HG02588 (cell line): ENCODE data around the gene DOCK6.

Experiments used
- ATAC-seq: cut with Tn5 transposase; IDR thresholded peaks from one replicate; pipeline ENCODE4 v1.9.1; 2021; ENCODE audit warnings: mild to moderate bottlenecking, moderate library complexity; ENCODE audit not compliant: unreplicated experiment

Gene DOCK6

DNA sequence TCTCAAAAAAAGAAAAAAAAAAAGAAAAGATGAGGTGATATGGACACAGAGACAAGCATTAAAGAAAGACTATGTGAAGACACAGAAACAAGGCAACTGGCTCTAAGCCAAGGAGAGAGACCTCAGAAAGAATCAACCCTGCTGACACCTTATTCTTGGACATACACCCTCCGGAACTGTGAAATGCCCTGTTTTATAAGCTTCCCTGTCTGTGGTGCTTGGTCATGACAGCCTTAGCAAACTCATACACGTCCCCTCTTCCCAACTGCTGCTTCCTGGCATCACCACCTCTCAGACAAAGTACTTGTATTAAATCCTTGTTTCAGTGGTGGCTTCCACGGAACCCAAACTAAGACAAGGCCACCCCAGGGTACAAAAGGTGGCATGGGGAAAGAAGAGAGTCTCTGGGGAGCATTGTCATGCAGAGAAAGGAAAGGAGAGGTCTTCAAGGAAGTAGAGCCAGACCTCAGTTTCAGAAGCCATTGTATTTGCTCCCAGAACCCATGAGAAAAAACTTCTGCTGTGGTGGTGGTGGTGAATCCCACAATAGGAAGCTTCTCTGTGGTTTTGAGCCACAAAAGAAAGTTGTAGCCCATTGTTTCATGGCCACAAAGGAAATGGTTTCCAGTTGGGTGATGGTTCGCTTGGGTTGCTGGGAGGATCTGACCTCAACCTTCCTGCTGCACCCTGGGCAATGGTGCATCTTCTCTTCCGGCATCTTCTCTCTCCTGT, 17.3 kb upstream of the DOCK6 start:
- ATAC-seq = no peak

DNA sequence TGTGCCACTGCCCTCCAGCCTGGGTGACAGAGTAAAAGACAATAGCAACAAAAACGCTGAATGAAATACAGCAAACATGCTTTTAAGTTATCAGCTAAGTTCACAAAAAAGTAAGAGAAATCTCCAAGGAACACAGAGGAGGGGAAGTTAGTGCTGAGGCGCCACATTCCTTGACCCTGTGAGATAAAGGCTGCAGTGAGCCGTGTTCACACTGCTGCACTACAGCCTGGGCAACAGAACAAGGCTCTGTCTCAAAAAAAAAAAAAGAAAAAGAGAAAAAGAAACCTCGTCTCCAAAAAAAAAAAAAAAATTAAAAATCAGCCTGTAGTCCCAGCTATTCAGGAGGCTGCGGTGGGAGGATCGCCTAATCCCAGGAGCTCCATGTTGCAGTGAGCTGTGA, 16.3 kb upstream of the DOCK6 start:
- ATAC-seq = no peak

DNA sequence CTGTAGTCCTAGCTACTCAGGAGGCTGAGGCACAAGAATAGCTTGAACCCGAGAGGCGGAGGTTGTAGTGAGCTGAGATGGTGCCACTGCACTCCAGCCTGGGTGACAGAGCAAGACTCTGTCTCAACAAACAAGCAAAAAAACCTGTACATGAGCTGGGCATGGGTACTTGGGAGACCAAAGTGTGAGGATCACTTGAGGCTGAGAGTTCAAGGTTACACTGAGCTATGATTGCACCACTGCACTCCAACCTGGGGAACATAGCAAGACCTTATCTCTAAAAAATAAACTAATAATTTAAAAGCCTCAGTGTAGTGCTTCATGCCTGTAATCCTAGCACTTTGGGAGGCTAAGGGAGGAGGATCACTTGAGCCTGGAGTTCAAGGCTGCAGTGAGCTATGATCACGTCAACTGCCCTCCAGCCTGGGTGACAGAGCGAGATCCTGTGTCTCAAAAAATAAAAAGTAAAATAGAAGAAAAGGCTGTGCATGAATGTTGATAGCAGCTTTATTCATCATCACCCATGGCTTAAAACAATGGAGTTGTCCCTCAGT, 12.3 kb upstream of the DOCK6 start:
- no peak for ATAC-seq

DNA sequence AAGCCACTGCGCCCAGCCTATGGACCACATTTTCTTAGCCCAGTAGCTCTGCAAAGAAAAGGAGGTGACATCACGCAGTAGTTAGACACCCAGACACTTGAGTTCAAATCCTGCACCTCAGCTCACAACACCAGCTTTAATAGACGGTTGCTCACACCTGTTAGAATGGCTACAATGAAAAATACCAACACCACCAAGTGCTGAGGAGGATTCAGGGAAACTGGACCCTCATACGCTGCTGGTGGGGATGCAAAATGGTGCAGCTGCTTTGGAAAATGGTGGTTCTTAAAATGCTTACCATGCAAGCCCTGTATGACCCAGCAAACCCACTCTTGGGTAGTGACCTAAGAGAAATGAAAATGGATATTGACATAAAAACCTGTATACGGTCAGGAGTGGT, 11.7 kb upstream of the DOCK6 start:
- no peak for ATAC-seq

DNA sequence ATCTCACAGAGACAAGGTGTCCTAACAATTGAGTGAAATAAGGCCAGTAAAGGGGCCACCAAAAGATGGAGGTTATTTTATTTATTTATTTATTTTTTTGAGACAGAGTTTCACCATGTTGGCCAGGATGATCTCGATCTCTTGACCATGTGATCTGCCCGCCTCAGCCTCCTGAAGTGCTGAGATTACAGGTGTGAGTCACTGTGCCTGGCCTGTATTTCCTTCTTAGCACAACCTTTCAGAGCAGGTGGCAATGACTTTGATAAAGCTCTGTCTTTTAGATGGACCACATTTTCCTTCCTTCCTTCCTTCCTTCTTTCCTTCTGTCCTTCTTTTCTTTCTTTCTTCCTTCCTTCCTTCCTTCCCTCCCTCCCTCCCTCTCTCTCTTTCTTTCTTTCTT, 11.0 kb upstream of the DOCK6 start:
- ATAC-seq = no peak

DNA sequence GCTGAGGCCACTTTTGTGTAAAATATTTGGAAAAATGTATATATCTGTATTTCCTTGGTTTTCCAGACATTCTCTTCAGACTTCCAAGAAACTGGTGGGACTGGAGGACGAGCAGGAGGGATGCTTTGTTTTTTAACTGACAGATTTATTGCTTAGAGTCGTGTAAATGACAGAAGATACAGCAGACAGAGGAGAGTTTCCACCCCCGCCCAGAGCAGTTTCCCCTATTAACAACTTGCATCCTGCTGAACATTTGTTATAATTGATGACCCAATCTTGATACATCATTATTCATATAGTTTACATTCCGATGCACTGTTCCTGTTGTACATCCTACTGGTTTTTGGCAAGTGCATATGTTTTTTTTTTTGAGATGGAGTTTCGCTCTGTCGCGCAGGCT, 7.1 kb upstream of the DOCK6 start:
- no peak for ATAC-seq

DNA sequence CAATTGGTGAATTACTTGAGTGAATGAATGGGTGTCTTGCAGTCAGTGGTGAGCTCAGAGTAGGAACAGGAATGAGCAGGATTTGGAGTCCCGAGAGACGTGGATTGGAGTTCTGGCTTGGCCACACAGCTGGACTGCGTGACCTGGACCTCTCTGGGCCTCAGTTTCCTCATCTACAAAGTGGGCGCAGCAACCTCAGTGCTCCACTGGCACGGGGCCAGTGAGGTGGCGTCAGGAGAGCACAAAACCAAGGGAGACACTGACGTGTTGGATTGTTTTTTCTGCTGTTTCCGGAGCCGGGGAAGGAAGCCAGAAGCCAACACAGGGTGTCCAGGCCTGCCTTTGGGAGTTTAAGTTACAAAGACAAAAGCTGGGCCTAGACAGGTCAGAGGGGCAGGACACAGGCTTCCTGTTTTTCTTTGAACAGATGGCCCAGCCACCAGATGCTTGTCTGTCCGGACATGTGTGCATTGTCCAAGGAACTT, 6.5 kb upstream of the DOCK6 start:
- no peak for ATAC-seq

DNA sequence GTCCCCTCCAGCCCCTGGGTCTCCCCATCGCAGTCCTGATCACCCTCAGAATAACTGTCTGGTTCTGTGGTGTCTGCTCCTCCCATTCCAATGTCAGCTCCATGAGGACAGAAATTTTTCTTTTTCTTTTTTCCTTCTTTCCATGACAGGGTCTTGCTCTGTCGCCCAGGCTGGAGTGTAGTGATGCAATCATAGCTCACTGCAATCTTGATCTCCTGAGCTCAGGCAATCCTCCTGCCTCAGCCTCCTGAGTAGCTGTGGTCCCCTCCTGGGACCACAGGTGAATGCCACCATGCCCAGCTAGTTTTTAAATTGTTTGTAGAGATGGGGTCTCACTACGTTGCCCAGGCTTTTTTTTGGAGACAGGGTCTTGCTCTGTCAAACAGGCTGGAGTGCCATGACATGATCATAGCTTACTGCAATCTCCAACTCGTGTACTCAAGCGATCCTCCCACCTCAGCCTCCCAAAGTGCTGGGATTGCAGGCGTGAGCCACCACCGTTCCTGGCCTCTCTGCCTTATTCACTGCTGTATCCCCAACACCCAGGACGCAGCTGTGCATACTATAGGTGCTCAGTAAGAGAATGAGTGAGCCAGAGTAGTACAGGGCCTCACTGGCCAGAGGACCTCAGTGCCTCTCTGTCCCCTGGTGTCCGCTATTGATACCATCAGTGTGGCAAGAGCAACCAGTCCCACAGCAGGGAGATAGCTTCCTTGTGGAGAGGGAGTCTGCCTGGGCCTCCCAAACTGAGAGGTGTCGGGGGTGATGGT, 5.2 kb upstream of the DOCK6 start:
- no peak for ATAC-seq

DNA sequence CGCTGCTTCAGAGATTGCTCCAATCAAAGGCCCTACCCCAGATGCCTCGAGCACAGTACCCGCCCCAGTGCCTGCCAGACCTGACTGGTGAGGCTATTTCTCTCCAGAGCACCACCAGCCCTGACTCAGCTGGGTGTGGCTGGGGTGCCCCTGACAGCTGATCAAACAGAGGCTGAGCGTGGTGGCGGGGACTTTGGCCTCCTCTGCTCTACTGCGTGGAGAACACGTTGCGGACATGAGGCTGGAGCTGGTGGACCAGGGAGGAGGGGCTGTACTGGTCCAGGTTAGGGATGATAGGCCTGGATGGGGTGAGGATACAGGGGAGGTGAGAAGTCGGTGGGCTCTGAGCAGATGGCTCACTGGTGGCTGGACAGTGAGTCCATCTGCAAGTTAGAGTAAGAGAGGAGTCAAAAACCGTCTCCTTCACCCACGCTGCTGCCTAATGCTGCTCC, 3.5 kb upstream of the DOCK6 start:
- ATAC-seq = no peak

DNA sequence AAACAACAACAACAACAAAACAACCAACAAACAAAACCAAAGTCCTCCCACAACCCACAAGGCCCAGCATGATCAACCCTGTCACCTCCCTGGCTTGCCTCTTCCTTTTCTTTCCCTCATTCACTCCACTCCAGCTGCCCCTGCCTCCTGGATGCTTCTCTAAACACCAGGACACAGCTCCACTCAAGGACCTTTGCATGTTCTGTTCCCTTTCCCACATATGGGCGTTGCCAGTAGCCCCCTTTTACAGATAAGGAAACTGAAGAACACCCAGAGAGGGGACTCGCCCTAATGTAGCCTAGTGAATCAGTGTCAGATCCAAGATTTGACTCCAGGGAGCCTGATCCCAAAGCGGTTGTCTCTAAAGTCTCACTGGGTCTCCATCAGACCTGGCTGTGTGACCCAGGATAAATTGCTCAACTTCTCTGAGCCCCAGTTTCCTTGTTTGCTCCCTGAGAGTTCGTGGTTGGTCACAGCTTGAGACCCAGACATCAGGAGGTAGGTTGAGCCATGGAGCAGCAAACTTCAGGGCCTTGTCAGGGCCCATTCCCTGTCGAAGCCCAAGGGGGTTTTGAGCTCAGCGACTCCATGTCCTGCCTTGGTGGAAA, 3.0 kb upstream of the DOCK6 start:
- ATAC-seq = no peak

DNA sequence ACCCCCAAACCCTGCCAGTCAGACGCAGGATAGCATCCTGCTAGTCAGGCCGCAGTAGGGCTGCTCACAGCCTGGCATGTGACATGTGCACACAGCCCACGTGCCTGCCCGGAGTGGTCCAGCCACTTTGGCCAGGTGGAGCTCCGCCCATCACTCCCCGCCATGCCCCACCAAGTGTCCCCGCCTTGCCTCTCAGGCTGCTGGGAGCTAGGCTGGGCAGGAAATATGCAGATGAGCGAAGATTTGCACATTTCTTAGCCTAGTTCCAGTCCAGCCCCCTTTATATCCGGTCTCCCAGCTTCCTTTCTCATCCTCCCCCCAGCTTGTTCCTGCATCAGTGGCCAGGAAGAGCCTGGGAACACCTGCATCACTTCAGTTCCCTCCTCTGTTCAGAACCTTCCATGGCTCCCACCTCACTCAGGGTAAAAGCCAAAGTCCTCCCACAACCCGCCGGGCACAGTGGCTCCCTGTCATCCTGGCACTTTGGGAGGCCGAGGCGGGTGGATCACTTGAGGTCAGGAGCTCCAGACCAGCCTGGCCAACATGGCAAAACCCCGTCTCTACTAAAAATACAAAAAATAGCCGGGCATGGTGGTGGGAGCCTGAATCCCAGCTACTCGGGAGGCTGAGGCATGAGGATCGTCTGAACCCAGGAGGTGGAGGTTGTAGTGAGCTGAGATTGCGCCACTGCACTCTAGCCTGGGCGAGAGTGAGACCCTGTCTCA, 2.3 kb upstream of the DOCK6 start:
- ATAC-seq = no peak

DNA sequence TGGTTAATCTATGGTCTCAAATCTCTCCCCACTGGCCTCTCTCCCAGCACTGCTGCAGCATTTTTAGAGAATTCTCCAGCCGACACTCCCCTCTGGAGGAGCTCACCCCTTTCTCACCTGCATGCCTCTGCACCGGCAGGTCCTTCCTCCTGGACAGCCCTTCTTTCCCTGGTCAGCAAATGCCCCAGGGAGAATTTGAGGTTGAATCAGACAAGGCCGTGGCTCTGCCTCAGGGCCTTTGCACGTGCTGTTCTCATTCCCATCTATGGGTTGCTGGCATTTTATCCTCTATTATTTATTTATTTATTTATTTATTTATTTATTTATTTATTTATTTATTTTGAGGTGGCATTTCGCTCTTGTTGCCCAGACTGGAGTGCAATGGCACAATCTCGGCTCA, 1.4 kb upstream of the DOCK6 start:
- ATAC-seq = no peak

DNA sequence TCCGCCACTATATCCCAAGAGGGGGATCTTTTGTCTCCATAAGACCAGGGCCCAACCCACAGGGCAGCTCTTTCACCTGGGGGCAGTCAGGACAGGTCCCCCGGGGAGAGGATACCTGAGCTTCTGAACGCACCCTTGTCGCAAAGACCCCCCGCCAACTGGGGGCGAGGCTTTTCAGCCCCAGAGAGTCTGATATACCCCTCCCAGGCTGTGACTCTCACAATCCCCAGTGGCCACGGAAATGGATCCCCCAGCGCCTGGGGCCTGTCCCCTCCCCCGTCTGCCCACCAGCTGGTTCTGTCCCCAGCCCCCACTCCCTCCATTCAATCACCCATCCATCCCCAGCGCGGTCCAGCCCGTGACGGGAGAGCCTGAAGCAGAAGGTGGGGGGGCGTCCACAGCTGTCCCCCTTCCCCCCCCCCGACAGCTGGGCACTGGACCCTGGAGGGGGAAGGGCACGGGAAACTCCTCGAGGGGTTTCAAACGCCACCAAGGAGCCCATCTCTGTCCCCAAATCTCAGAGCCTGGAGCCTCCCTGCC, 823 bp downstream of the DOCK6 start:
- ATAC-seq = no peak

DNA sequence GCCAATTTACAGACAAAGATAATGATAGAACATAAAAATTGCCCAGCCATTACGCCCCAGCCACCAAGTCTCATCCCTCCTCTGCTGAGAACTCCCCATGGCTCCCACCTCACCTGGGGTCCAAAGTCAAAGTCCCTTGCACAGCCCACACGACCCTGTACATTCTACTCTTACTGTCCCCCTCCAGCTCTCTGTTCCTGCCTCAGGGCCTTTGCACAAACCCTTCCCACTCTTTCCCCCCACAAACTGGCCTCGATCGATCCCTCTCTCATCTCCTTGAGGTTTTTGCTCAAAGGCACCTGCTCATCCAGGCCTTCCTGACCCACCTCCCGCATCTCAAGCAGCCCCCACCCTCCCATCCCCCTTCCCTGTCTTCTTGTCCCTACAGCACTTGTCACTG, 1.3 kb downstream of the DOCK6 start:
- no peak for ATAC-seq

DNA sequence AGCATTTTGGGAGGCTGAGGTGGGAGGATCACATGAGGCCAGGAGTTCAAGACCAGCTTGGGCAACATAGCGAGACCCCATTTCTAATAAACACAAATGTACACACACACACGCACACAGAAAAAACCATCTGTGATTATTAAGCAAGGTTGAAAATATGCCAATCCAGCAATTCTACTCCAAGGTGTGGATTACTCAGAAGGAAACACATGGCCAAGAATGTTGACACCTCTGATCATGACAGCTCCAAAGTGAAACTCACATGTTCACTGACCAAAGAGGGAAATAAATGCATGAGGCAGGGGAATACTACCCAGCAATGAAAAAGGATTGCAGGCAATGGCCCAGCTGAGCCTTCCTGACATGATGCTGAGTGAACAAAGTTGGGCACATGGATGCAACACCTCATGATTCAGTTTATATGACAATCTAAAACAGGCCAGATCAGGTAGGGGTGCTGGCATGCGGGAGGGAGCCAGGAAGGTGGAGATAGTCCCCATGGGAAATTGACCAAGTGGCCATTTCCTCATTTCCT, 4.4 kb downstream of the DOCK6 start:
- no peak for ATAC-seq

DNA sequence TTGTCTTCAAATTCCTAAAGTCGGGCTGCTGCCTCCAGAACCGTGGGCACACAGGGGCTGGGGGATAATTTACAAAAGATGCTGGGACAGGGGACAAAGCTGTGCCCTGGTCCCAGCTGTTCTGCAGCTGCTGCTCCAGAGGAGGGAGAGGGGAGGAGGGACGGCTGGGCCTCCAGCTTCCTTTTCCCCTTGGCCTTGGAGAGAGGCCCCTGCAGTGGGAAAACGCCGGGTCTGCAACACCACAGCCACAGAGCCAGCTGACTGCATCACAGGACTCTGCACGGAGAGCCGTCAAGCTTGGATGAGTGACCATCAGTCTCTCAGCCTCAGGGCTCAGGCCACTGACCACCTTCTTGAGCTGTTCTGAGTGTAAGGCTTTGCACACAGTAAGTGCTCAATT, 6.1 kb downstream of the DOCK6 start:
- no peak for ATAC-seq

DNA sequence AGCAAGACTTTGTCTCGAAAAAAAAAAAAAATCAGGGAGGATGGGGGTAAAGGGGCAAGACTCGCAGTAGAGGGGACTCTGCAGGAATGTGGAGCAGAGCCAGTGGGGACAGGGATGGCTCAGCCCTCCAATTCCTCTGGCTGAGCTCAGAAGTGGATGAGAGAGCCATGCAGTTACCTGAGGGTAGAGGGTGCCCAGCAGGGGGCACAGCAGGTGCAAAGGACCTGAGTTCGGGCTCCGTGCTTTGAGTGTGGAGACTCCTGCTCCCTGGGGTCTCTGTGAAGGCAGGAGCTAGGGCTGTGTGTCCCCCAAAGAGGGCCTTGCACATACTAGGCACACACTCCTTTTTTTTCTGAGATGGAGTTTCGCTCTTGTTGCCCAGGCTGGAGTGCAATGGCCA, 7.7 kb downstream of the DOCK6 start:
- no peak for ATAC-seq

DNA sequence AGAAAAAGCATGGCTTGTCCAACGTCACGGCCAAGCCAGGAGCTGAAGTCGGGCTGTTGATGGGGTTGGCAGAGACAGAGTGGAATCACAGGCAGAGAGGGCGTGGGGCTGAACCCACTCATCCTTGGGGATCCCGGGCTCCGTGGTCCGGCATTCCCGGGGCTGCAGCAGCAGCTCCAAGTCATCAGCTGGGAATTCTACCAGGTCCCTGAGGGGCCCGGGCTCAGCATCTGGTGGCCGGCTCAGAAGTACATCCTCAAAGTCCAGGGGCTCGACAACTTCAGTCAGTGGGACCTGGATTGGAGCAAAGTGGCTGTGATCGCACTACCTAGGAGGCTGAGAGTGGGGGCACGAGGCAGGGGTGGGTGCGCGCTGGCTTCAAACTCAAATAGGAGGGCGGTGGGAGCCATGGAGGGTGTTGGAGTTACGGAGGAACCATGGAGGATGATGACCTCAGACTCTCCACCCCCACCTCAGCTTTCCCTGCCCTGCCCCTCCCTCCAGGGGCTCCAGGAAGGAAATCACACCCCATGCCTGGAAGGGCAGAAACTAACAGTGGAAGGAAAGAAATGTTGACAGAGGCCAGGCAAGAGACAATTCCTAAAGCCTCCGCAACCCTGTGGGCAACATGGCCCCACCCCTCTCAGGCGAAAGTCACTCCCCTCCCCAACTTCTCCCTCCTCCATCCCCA, 9.5 kb downstream of the DOCK6 start:
- ATAC-seq = no peak

DNA sequence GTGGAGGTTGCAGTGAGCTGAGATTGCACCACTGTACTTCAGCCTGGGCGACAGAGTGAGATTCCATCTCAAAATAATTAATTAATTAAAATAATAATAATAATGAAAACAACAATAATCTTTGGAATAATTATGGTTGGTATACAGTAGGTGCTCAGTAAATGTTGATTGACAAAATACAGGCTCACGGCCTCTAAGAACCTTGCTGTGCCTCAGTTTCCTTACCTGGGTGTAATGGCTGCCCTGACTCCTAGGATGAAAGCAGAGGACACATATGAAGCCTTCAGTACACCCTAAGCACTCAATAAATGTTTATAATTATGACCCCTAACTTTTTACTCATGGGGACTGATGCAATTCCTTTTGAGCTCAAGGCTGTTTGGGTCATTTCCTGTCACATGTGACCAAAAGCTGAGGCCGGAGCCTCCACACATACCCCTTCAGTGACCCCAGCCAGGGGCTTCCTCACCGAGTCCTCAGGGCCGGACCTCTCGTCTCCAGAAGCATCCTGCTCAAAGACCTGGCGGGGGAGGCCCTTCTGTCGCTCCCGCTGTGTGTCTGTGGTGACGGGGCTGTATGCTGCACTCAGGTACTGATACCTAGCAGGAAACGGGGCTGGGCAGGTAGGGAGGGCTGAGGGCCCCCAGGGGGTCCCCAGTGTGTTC, 10.5 kb downstream of the DOCK6 start:
- no peak for ATAC-seq
